GM12801 (cell line): ENCODE measurements around the gene GPR17.

Experiments
- CTCF ChIP-seq: IDR thresholded peaks from one replicate; pipeline ENCODE4 v1.5.1; 2011; ENCODE audit warnings: control low read depth; ENCODE audit not compliant: insufficient read length; ENCODE audit errors: extremely low read depth

GPR17 gene

DNA sequence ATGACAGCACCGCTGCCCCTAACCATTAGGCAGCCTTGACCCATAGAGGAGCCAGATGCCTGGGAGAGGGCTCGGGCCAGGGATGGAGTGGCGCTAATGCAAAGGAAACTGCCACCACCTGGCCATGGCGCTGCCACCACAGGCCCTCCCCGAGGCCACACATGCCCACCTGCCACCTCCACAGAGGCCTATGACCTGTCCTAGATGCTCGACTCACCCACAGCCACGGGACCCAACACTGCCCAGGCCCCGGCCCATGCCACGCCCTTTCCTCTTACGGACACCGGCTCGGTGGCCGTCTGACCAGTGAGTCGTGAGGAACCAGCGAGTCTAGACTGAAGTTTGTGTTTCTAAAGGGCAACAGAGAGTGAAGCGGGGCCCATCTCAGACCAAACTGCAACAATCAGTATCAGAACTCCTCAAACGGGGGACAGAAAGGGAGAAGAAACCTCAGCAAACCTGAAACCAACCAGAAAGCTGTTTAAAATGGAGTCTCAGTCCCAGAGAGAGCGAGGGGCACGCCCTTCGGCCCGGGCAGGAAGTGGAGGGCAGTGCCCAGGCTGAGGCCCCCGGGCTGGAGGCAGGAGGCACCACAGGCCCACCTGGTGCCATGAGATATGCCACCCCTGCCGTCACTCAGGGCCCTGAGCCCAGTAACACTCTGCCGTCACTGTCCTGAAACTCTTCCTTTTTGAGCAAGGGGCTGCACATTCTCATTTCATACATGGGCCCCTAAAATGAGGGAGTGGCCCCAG is 711 bp downstream of the GPR17 start:
- TF ChIP-seq CTCF = no peak

DNA sequence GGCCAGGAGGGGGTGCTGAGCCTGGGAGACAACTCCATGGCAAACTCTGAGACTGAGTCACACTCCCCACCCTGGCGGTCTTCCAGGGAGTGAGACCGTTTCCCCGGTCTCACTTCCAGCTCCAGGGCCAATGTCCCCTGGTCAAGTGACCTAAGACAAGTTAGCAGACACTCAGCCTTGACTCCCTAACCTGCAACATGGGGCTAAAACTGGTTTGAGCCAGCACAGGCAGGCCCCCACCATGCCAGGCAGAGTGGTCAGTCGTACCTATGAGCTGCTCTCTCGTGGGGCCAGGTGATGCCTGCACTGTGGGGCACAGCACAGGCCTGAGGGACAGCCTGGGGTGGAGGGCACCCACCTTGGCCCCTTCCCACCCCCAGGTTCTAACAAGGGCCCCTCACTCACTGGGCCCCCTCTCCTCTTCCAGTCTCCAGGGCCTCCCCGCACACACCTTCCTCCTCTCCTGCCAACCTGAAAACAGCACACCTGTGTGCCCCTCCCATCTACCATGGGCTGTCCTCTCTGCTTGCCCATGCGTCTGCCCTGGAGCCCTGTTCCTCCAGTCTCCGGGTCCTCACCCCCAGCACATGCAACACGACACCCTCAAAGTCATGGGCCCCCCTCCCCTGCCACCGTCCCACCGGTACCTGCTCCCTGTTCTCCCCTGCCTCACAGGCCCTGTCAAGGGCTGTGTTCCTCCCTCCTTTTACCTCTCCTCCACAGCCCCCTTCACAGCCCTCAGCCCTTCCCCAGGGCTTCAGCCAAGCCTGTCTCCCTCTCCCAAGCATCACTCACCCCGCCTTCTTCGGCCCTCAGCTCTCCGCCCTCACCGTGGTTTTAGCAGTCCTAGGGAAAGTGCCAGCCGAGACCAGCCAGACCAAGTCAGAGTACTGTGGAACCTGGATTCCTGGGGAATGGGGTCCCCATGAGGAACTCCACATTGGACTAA is 1.6 kb downstream of the GPR17 start:
- no peak for TF ChIP-seq CTCF

DNA sequence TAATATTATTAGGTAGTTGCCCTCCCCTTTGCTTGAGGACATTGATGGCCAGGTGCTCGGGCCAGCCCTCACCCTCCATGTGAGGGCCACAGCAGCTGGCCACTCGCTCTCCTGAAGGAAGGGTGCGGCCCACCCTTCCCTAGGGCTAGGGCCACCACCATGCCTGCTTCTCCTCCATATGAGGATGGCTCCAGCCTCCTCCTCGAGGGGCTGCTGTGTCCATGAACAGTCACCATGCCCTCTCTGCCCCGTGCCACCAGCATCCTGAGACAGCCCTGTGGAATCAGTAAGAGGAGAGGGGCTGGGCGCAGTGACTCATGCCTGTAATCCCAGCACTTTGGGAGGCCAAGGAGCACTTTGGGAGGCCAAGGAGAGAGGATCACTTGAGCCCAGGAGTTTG is 2.4 kb downstream of the GPR17 start:
- TF ChIP-seq CTCF = no peak

- TF ChIP-seq CTCF = no peak
Measured at GRCh38 chr2:127649100-127649611, 3.2 kb downstream of the GPR17 start.

- peak; percentile 34 for TF ChIP-seq CTCF
Measured at GRCh38 chr2:127649684-127650040, 3.7 kb downstream of the GPR17 start.

DNA sequence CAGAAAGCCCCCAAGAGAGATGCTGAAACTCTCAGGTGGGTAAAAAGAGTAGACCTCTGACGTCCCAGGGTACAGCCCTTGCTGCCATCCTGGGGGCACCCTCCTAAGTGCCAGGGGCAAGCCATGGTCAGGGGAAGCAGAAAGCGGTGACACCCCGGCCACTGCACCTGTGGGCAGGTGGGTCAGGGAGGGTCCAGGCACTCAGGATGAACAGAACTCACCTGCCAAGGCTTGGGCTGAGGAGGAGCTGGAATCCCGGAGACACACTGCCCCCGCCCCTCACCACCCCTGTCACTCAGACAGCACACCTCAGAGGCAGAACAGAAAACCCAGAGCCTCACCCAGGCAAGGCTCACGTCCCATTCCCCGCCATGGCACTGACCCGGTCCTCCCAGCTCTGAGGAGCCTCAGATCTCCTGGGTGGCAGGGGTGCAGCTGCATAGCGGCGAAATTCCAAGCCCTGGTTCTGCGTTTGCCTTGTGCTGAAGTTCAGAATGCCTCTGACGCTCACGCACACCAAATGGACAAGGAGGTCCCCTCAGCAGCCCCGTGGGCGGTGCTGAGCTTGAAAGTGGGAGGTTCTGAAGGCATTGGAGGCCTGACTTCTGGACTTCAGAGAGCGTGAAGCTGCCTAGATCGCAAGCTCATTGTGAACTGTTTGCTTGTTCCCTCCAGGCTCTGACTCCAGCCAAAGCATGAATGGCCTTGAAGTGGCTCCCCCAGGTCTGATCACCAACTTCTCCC is 4.3 kb downstream of the GPR17 start:
- no peak for TF ChIP-seq CTCF
